SK-N-SH (cell line): ENCODE results near the gene TMEM92. TPM values are rescaled to one million over a fixed set of nuclear protein-coding genes. Genes with fewer than 3 reads are reported as not detected.

Source experiments
- CTCF ChIA-PET: fragments of 300-600, 350-600 bp; formaldehyde crosslinking; extraction: SDS; loops from one replicate; lab custom pipeline; 2021; lab: Yijun Ruan, JAX
- POLR2A ChIA-PET: fragments of 350-600 bp; sonication (Branson Sonifier 250); formaldehyde crosslinking; extraction: SDS; loops from one replicate; lab custom pipeline; 2020; ENCODE audit warnings: antibody characterized with exemption, inconsistent platforms; lab: Yijun Ruan, JAX
- DNase-seq: peaks from one replicate; pipeline ENCODE4 v3.0.0; 2012
- H2AFZ ChIP-seq: fragments of 200-600 bp; sonication (generic); 2 replicates; pipeline ENCODE4 v1.8.1; 2016; ENCODE audit warnings: antibody characterized with exemption, mild to moderate bottlenecking, low read depth
- H3F3A ChIP-seq: fragments of 200-600 bp; sonication (generic); replicated peaks from 2 replicates; pipeline ENCODE3; 2016; ENCODE audit warnings: antibody characterized with exemption, mild to moderate bottlenecking; ENCODE audit not compliant: insufficient read depth
- H3K27ac ChIP-seq, 2 experiments: fragments of 200-500 bp in 1 of 2; fragments of 200-600 bp in 1 of 2; sonication (Bioruptor generic) in 1 of 2; sonication (generic), shearing (Covaris generic) in 1 of 2; 2 replicates each; pipeline versions ENCODE4 v1.5.1 to v1.6.1; 2014 to 2016; ENCODE audit warnings: low read depth in 2 of 2, inconsistent platforms in 1 of 2, low read length in 1 of 2, mild to moderate bottlenecking in 1 of 2, mixed read lengths in 1 of 2
- H3K27me3 ChIP-seq: fragments of 200-600 bp; sonication (generic), shearing (Covaris generic); 2 replicates; pipeline ENCODE4 v1.6.1; 2016; ENCODE audit warnings: mixed run types; ENCODE audit not compliant: insufficient read depth
- H3K36me3 ChIP-seq, 2 experiments: fragments of 200-500 bp in 1 of 2; fragments of 200-600 bp in 1 of 2; sonication (Bioruptor generic) in 1 of 2; sonication (generic) in 1 of 2; replicated peaks in 1 of 2; 2 replicates each; pipeline versions ENCODE3 to v1.5.1; 2014 to 2016; ENCODE audit warnings: low read length in 1 of 2, mild to moderate bottlenecking in 1 of 2; ENCODE audit not compliant: insufficient read depth in 2 of 2, control insufficient read depth in 1 of 2
- H3K4me1 ChIP-seq, 2 experiments: fragments of 200-500 bp in 1 of 2; fragments of 200-600 bp in 1 of 2; sonication (Bioruptor generic) in 1 of 2; sonication (generic), shearing (Covaris generic) in 1 of 2; 2 replicates each; pipeline versions ENCODE4 v1.5.1 to v1.6.1; 2014 to 2016; ENCODE audit warnings: low read depth in 1 of 2, low read length in 1 of 2, mixed run types in 1 of 2; ENCODE audit not compliant: insufficient read depth in 2 of 2, control insufficient read depth in 1 of 2
- H3K4me2 ChIP-seq: fragments of 200-600 bp; sonication (generic), shearing (Covaris generic); 2 replicates; pipeline ENCODE4 v1.6.1; 2017; ENCODE audit warnings: mixed run types
- H3K4me3 ChIP-seq, 2 experiments: fragments of 200-500 bp in 1 of 2; fragments of 200-600 bp in 1 of 2; sonication (Bioruptor generic) in 1 of 2; sonication (generic), shearing (Covaris generic) in 1 of 2; 2 replicates each; pipeline versions ENCODE4 v1.5.1 to v1.8.1; 2014 to 2016; ENCODE audit warnings: low read depth in 2 of 2, inconsistent platforms in 1 of 2, low read length in 1 of 2, mild to moderate bottlenecking in 1 of 2, mixed read lengths in 1 of 2, moderate library complexity in 1 of 2
- H3K79me2 ChIP-seq: fragments of 200-600 bp; sonication (generic); 2 replicates; pipeline ENCODE4 v1.8.1; 2017; ENCODE audit warnings: mild to moderate bottlenecking; ENCODE audit not compliant: insufficient read depth
- H3K9ac ChIP-seq: fragments of 200-600 bp; sonication (generic); 2 replicates; pipeline ENCODE4 v1.6.1; 2017; ENCODE audit warnings: mixed run types
- H3K9me2 ChIP-seq: fragments of 200-600 bp; sonication (generic); 2 replicates; pipeline ENCODE4 v1.6.1; 2017; ENCODE audit warnings: mixed run types
- H3K9me3 ChIP-seq: fragments of 200-600 bp; sonication (generic); 2 replicates; pipeline ENCODE4 v1.6.1; 2017; ENCODE audit warnings: mixed run types, mild to moderate bottlenecking, moderate library complexity
- H4K20me1 ChIP-seq: fragments of 200-600 bp; sonication (generic); 2 replicates; pipeline ENCODE4 v1.6.1; 2017; ENCODE audit warnings: mild to moderate bottlenecking, mixed run types; ENCODE audit not compliant: insufficient read depth
- FOXJ3 ChIP-seq: sonication (generic); formaldehyde crosslinking; IDR thresholded peaks from 2 replicates; pipeline ENCODE4 v1.5.1; 2020; ENCODE audit warnings: mild to moderate bottlenecking, missing genetic modification reagents
- MEF2A ChIP-seq: IDR thresholded peaks from 2 replicates; pipeline ENCODE4 v1.4.0; 2012; ENCODE audit warnings: low read depth, borderline replicate concordance
- NFIC ChIP-seq: IDR thresholded peaks from 2 replicates; pipeline ENCODE4 v1.4.0; 2012; ENCODE audit warnings: borderline replicate concordance
- NRF1 ChIP-seq: IDR thresholded peaks from 2 replicates; pipeline ENCODE4 v1.6.1; 2012; ENCODE audit warnings: low read depth, mild to moderate bottlenecking, low read length
- PBX3 ChIP-seq: IDR thresholded peaks from 2 replicates; pipeline ENCODE4; 2012
- RXRA ChIP-seq: IDR thresholded peaks from 2 replicates; pipeline ENCODE4 v1.4.0; 2012; ENCODE audit warnings: low read depth, mild to moderate bottlenecking, borderline replicate concordance
- TCF12 ChIP-seq: IDR thresholded peaks from 2 replicates; pipeline ENCODE4 v1.4.0; 2012
- TEAD4 ChIP-seq: IDR thresholded peaks from 2 replicates; pipeline ENCODE4 v1.4.0; 2012; ENCODE audit warnings: mild to moderate bottlenecking, borderline replicate concordance; ENCODE audit not compliant: insufficient read depth
- WGBS: methylation state at CpG from one replicate; pipeline ENCODE4 v1.1.6; 2017; ENCODE audit warnings: low lambda C conversion rate; 5-methylcytosine and 5-hydroxymethylcytosine counted together
- polyA plus RNA-seq, 3 experiments: library from polyadenylated mRNA; depleted of rRNA; stranded (reverse); fragments of >200 nt; gene quantifications; 2 replicates each; pipeline ENCODE4 v1.2.3, GENCODE V29; 2012

Gene TMEM92
- polyA plus RNA-seq, 1 of the 3 experiments (the other 2 are of a cell fraction): 0.46 TPM

- 72% methylated on average over 9 of the region's 9 CpGs for WGBS
- CTCF ChIA-PET: interaction anchor here (0.7 to 1.6 kb wide), 2 partner anchors 27 to 37 kb away, joined by 3 to 5 read pairs; partner anchors contain the start of gene COL1A1
- Histone ChIP-seq H3K27me3 (no peaks in the 10 kb centered on the region), H3K4me3 (no peak overlapping the region), H3K9me3 (peaks cover 29% of the 10 kb centered on the region)
- POLR2A ChIA-PET: no interaction called here
- no peak for TF ChIP-seq NRF1
- no peak for TF ChIP-seq TEAD4
- no peak for TF ChIP-seq RXRA
- TF ChIP-seq, all 33 proteins: peak for 0
- no peaks in the 10 kb centered on the region for H3K36me3 ChIP-seq
- no peak overlapping the region for H2AFZ ChIP-seq
- H3K4me2 ChIP-seq: no peak overlapping the region
- H3F3A ChIP-seq: peaks cover 31% of the 10 kb centered on the region
- H4K20me1 ChIP-seq: no peaks in the 10 kb centered on the region
- no peaks in the 10 kb centered on the region for H3K79me2 ChIP-seq
- H3K4me1 ChIP-seq: no peaks in the 10 kb centered on the region
- no peak overlapping the region for H3K9ac ChIP-seq
- no peak overlapping the region for H3K27ac ChIP-seq
- no peaks in the 10 kb centered on the region for H3K9me2 ChIP-seq
- no peak for DNase-seq
These were observed 35.5 kb upstream of the TMEM92 start for GRCh38 chr17:50238601-50239280.

- Histone ChIP-seq H3K9ac (no peak overlapping the region), H3K9me2 (no peaks in the 10 kb centered on the region), H3K36me3 (no peaks in the 10 kb centered on the region), H3K4me1 (no peaks in the 10 kb centered on the region), H3K79me2 (no peaks in the 10 kb centered on the region), H3K9me3 (peaks cover 18% of the 10 kb centered on the region), H3K27ac (no peak overlapping the region), H3K27me3 (no peaks in the 10 kb centered on the region), H2AFZ (no peak overlapping the region), H3K4me2 (no peak overlapping the region; the same call in 1 of the 2 replicates), H4K20me1 (no peaks in the 10 kb centered on the region), H3K4me3 (no peak overlapping the region), H3F3A (peaks cover 29% of the 10 kb centered on the region)
- no peak for DNase-seq
- no peak for TF ChIP-seq TCF12
- peak; percentile 37; the same call in 1 of the 2 replicates for TF ChIP-seq PBX3
- TF ChIP-seq MEF2A: peak; percentile 38; the same call in 1 of the 2 replicates
- CTCF ChIA-PET: interaction anchor here (1.5 kb wide), 1 partner anchor 40 kb away, joined by 4 read pairs; no protein-coding TSS in a partner anchor
- 64% methylated on average over 4 of the region's 4 CpGs for WGBS
- POLR2A ChIA-PET: no interaction called here
These were observed 34.3 kb upstream of the TMEM92 start for GRCh38 chr17:50239937-50240336.

- H2AFZ ChIP-seq: no peak overlapping the region
- ChIA-PET POLR2A (no interaction called here), CTCF (interaction anchor here (1.5 to 1.7 kb wide), 2 partner anchors 10 to 41 kb away, joined by 4 read pairs; no protein-coding TSS in a partner anchor)
- no peak overlapping the region for H3K4me2 ChIP-seq
- peaks cover 14% of the 10 kb centered on the region for H3K9me3 ChIP-seq
- no peaks in the 10 kb centered on the region for H3K79me2 ChIP-seq
- H3K4me3 ChIP-seq: no peak overlapping the region
- no peak overlapping the region for H3K27ac ChIP-seq
- H4K20me1 ChIP-seq: no peaks in the 10 kb centered on the region
- H3K27me3 ChIP-seq: no peaks in the 10 kb centered on the region
- peaks cover 26% of the 10 kb centered on the region for H3F3A ChIP-seq
- WGBS: 35% methylated on average over 1 of the region's 1 CpG
- DNase-seq: no peak
- H3K9ac ChIP-seq: no peak overlapping the region
- TF ChIP-seq NFIC: peak; percentile 33; the same call in 1 of the 2 replicates
- TF ChIP-seq FOXJ3 (CRISPR knock-in tag): no peak
- H3K36me3 ChIP-seq: no peaks in the 10 kb centered on the region
- no peaks in the 10 kb centered on the region for H3K9me2 ChIP-seq
- H3K4me1 ChIP-seq: no peaks in the 10 kb centered on the region
These were observed 33.4 kb upstream of the TMEM92 start for GRCh38 chr17:50240851-50241250.
